Superior temporal gyrus (tissue), 1 donor: ENCODE measurements around the gene TIMP2.
"Not testable (repeated sequence)": the region's sequence is repeated elsewhere in the genome, so short reads cannot be mapped to it uniquely, and the experiment has no call there.

ENCODE experiments used
- DNase-seq: peaks from one replicate; pipeline ENCODE4 v3.0.0-alpha.2; 2016; ENCODE audit errors: extremely low spot score

TIMP2 gene

DNA sequence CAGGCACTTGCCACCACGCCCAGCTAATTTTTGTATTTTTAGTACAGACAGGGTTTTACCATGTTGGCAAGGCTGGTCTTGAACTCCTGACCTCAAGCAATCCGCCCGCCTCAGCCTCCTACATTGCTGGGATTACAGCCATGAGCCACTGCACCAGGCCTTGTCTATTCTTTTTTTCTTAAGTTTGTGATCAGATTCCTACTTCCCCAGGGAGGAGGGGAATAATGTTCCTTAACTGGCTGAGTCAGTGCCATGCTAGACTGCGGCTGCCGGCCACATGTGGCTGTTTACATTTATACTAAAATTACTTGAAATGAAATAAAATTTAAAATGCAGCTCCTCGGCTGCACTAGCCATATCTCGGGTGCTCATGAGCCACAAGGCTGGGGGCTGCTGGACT is 56.8 kb downstream of the TIMP2 start:
- DNase-seq: no peak

- DNase-seq: not testable (repeated sequence)
These were observed 58.1 kb downstream of the TIMP2 start for GRCh38 chr17:78867046-78867445.

DNA sequence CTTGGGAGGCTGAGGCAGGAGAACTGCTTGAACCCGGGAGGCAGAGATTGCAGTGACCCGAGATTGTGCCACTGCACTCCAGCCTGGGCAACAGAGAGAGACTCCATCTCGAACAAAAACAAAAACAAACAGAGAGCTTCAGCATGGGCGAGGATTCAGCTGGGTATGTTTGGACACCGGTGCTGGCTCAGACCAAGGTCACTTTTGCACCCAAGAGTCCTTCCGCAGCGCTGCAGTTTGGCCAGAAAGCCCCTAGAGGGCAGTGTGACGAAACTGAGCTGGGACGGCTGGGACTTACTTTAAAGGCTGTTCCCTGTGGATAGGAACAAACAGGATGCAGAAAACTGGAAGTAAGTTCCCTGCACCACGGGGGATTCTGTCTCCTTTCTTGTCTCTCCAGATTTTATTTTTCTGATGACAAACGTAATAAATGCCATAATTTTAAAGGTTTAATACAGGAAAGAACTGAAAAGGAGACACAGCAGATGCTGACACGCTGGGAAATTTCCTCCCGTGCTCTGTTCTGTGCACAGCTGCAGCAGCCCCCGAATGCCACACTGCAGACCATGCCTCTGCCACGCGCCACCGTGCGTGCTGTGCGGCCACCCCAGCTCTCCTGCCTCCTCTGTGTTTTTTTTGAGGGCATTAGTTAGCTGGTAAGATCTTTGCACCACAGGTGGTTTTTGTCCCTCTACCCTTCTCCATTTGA is 59.4 kb downstream of the TIMP2 start:
- DNase-seq: peak; percentile 96

DNA sequence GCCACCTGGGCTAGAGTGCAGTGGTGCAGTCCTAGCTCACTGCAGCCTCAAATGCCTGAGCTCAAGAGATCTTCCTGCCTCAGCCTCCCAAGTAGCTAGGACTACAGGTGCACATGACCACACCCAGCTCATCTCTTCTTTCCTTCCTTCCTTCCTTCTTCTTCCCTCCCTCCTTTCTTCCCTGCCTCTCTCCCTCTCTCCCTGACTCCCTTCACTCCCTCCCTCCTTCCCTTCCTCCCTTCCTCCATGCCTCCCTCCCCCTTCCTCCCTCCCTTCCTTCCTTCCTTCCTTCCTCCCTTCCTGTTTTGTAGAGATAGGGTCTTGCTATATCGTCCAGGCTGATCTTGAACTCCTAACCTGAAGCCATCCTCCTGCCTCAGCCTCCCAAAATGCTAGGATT is 61.1 kb downstream of the TIMP2 start:
- no peak for DNase-seq

GRCh38 chr17:78862073-78863023 is 62.8 kb downstream of the TIMP2 start:
- DNase-seq: peak; percentile 36

- no peak for DNase-seq
These were observed 64.0 kb downstream of the TIMP2 start for GRCh38 chr17:78861229-78861628.

DNA sequence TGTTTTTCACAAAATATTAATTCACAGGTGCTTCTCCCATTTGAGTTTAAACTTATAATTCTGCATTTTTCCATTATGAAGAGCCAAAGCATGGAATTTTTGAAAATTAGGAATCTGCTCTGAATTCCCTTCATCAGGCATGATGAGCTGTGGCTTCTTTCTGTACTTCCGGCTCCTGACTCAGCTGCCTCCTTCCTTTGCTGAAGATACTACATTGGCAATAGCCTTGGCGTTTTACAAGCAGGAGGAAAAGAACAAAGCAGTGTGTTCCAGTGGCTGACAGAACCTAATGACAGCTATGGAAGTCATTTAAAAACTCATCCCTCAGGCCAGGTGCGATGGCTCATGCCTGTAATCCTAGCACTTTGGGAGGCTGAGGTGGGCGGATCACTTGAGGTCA is 66.1 kb downstream of the TIMP2 start:
- DNase-seq: no peak

DNA sequence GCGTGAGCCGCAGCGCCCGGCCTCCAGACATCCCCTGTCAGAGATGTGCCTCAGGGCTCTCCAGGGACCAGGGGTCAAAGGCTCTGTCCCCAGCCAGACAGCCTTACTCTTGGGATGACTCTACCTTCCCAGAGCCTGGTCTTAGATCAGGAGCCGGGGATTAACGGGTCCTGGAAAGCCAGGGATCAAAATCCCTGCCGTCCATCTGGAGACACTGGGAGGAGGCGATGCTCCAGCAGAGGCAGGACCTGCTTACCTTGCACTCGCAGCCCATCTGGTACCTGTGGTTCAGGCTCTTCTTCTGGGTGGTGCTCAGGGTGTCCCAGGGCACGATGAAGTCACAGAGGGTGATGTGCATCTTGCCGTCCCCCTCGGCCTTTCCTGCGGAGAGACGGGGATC is 67.9 kb downstream of the TIMP2 start:
- no peak for DNase-seq

DNA sequence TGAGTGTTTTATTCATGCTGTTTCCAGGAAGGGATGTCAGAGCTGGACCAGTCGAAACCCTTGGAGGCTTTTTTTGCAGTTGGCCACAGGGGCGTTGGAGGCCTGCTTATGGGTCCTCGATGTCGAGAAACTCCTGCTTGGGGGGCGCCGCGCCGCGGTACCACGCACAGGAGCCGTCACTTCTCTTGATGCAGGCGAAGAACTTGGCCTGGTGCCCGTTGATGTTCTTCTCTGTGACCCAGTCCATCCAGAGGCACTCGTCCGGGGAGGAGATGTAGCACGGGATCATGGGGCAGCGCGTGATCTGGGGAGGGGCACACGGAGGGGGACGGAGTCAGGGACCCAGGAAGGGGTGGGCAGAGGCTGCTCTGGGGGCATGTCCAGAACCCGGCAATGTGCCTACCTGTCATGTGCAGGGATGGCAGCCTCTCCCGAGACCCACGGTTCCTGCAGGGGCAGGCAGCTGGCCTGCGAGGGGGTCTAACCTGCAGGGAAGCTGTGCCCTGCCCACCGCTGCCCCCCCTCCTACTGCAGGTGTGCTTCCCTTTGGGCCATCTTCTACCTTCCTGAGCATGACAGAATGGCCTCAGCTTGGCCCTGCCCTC is 69.5 kb downstream of the TIMP2 start:
- DNase-seq: no peak

- no peak for DNase-seq
These were observed 70.7 kb downstream of the TIMP2 start for GRCh38 chr17:78854508-78854907.

DNA sequence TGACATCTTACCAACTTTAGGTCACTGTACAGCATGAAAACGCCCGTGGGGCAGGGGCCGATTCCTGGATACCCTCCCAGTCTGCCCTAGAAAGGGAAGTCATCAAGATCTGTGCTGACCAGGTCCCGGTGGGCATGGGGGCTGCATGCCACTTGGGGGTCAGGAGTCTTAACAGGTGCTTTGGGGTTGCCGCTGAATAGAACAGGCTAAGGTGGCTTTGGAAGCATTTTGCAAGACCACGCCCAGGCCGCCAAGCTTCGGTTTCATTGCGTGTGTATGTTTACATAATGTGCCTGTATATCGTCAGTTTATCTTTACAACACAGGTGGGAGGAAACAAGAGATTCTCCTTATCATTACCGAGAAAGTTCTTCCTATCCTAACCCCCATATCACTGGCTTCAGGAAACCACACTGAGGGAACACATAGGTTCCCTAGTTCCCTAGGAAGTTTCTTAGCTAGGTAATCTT is 71.2 kb downstream of the TIMP2 start:
- no peak for DNase-seq

- DNase-seq: no peak
These were observed 72.5 kb downstream of the TIMP2 start for GRCh38 chr17:78852709-78853121.

GRCh38 chr17:78849026-78849425 is 76.2 kb downstream of the TIMP2 start:
- DNase-seq: no peak

DNA sequence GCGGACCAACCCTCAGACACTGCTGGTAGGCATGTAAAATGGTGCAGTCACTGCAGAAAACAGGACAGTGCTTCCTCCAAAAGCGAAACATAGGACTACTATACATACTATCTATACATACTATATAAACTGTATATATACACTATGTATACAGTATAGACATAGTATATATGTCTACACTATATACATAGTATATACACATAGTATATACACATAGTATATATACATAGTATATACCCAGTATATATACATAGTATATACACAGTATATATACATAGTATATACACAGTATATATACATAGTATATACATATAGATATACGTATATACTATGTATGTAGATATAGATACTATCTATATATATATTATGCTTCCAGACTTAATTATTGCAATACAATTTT is 78.1 kb downstream of the TIMP2 start:
- no peak for DNase-seq

DNA sequence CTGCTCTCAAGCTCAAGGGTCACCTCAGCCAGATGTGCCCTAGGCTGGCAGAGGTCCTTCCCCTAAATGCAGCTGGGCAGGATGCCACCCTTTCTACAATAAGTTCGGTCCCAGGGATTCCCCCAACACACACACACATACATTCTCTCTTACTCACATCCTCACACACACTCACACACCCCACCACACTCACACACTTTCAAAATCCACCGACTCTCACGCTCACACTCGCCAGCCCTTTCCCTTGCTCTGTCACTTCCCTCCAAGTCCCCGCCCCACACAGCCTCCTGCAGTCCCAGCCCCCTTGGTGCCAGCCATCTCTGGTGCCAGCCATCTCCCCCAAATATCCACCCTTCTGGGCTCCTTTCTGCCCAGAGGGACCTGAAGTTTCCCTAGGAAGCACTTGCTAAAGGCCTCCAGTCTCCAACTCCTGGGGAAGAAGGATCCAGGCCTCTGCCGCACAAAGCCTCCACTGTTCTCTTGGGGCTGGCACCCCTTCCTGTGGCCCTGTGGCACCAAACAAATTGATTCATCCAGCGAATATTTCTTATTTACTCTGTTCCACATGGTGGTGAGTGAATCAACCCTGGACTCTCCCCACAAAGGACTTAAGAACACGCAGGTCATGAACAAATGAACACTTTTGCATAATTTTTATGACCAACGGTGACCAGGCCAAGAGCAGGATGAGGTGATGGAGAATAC is 80.7 kb downstream of the TIMP2 start:
- DNase-seq: peak; percentile 60

DNA sequence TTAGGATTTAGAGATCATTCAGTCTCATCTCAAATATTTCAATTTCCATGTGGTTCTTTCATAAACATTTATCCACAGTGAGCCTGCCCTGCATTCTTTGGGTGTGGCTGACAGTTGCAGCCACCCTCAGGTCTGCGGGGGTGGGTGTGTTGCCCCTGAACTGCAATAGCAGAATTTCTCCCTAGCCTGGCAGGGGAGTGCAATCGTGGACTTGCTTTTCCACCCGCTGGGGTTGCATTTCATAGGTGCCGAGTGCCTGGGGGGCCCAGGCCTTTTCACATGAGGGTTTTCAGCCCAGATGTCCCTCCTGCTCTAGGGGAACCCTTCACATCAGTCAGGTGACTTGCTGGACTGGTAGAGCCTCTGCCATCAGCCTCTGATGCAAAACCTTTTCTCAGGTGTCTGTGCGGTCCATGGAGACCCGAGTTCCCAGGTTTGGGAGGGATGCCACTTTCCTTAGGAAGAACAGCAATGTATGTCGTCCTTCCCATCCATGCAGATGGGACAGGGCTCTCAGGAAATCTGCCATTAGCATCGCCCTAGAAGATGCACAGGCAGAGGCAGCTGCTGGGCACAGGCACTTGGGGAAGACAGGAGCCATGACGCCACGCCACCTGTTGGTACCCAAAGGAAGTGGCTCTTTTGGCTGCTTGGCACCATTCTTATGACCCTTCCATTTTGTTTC is 82.2 kb downstream of the TIMP2 start:
- DNase-seq: no peak

GRCh38 chr17:78840780-78841611 is 84.2 kb downstream of the TIMP2 start, which contains the start of gene USP36:
Gene USP36 (minus strand): TSS chr17:78840814. CDS start chr17:78836363, 4,451 bp downstream.
- peak; percentile 100 for DNase-seq

DNA sequence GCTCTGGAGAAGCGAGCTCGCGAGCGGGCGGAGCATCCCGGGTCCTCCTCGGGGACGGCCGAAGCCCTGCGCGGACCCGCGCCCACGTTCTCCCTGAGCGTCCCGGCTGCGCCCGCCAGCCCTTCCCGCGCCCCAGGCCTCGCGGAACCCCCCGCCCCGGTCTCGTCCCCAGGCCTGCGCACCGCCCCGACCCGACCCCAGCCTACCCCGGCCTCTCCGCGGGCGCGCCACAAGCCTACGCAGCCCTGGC is 84.7 kb downstream of the TIMP2 start:
- no peak for DNase-seq

DNA sequence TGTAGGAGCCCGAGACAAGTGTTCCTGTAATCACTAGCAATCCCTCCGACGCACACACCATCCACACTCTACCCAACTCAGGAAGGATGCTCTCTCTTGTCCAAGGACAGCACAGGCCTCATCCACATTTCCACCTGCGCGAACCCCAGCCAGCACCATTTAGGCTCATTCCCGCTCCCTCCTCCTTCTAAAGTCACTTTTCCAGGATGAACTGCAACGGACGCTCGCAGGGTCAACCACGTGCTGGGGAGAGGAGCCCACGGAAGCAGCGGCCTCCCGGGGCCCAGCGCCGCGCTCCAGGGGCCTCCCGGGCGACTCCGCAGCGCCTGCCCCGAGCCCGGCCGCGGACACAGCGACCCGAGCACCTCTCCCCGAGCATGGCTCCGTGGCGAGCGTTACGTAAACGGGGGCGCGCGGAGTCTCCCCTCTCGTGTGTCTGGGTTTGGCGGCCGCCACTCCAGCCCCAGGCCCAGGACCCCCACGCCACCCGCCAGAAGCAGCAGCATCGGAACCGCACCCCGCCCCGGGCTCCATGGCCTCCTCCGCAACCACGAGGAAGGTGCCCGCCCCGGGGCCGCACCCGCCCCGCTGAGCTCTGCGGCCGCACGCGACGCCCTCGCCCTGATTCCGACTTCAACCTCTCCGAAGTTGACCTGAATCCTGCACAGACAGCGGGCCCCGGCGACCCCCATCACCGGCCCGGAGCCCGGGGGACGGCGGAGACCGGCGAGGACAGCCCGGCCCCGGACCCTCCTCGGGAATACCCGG is 85.2 kb downstream of the TIMP2 start:
- no peak for DNase-seq
